NCI-H2107 treated with DMSO at 0.1 percent for 48 hours (cell line): ENCODE data around the gene SLC12A9.
"Not testable (repeated sequence)": the region's sequence is repeated elsewhere in the genome, so short reads cannot be mapped to it uniquely, and the experiment has no call there.

Experiments used
- DNase-seq: peaks from one replicate; lab custom pipeline; 2025; ENCODE audit not compliant: unreplicated experiment; lab: John Stamatoyannopoulos, UW

SLC12A9 gene

GRCh38 chr7:100894860-100895700 lies 42.6 kb downstream of the SLC12A9 start:
- DNase-seq: no peak

GRCh38 chr7:100895701-100895955 lies 43.1 kb downstream of the SLC12A9 start, which contains the start of gene ACHE:
Gene ACHE, minus strand, starts transcription at chr7:100895888. Its CDS starts 1,656 bp downstream, at chr7:100894232.
- DNase-seq: no peak

GRCh38 chr7:100895956-100896731 lies 43.6 kb downstream of the SLC12A9 start:
- no peak for DNase-seq

GRCh38 chr7:100896732-100897608 lies 44.5 kb downstream of the SLC12A9 start:
- no peak for DNase-seq

GRCh38 chr7:100897772-100898454 lies 45.4 kb downstream of the SLC12A9 start:
- DNase-seq: no peak

- no peak for DNase-seq
Observed at GRCh38 chr7:100899432-100899831, 46.9 kb downstream of the SLC12A9 start.

- no peak for DNase-seq
Observed at GRCh38 chr7:100900978-100901377, 48.5 kb downstream of the SLC12A9 start.

- no peak for DNase-seq
Observed at GRCh38 chr7:100901921-100902332, 49.4 kb downstream of the SLC12A9 start.

GRCh38 chr7:100902638-100903037 lies 50.1 kb downstream of the SLC12A9 start:
- DNase-seq: no peak

GRCh38 chr7:100908512-100908911 lies 56.0 kb downstream of the SLC12A9 start:
- no peak for DNase-seq

GRCh38 chr7:100910443-100910842 lies 57.9 kb downstream of the SLC12A9 start:
- DNase-seq: not testable (repeated sequence)

GRCh38 chr7:100911484-100911883 lies 59.0 kb downstream of the SLC12A9 start:
- no peak for DNase-seq

GRCh38 chr7:100914208-100914878 lies 61.8 kb downstream of the SLC12A9 start:
- DNase-seq: no peak

- DNase-seq: no peak
Observed at GRCh38 chr7:100914879-100915447, 62.5 kb downstream of the SLC12A9 start.
